CD4-positive, CD25-positive, alpha-beta regulatory T cell (primary cell): Measurements from ENCODE around the gene SLC34A3. TPM values are rescaled to one million over a fixed set of nuclear protein-coding genes. Genes with fewer than 3 reads are reported as not detected.
"Not testable (repeated sequence)": the region's sequence is repeated elsewhere in the genome, so short reads cannot be mapped to it uniquely, and the experiment has no call there.

ENCODE experiments used
- ATAC-seq, 2 donors: fragments of 150-1000 bp; cut with Tn5 transposase; one replicate each; pipeline ENCODE4 v1.10.0; 2021; ENCODE audit warnings: low read depth in 2 of 2, moderate number of reproducible peaks in 2 of 2, moderate library complexity in 1 of 2
- DNase-seq, 3 donors: peaks; one replicate each; pipeline versions ENCODE4 v3.0.0 to v3.0.0-alpha.2; 2012 to 2022; ENCODE audit warnings: mixed read lengths in 1 of 3
- H3K27ac ChIP-seq: one replicate; pipeline ENCODE4 v1.7.0; 2013; ENCODE audit warnings: mild to moderate bottlenecking, low read length; ENCODE audit not compliant: insufficient read depth, poor library complexity, severe bottlenecking
- H3K27me3 ChIP-seq: one replicate; pipeline ENCODE4 v1.7.0; 2013; ENCODE audit warnings: low read length; ENCODE audit not compliant: control insufficient read depth, insufficient read depth
- H3K36me3 ChIP-seq: one replicate; pipeline ENCODE4 v1.7.0; 2013; ENCODE audit warnings: mild to moderate bottlenecking, low read length, moderate library complexity; ENCODE audit not compliant: control insufficient read depth, insufficient read depth
- H3K4me1 ChIP-seq: 2 replicates; pipeline ENCODE4 v1.7.0; 2013; ENCODE audit warnings: mild to moderate bottlenecking, low read length; ENCODE audit not compliant: insufficient read depth, control insufficient read depth, poor library complexity, severe bottlenecking
- H3K4me3 ChIP-seq: one replicate; pipeline ENCODE4 v1.7.0; 2013; ENCODE audit warnings: low read depth, mild to moderate bottlenecking, low read length, moderate library complexity
- H3K9me3 ChIP-seq, 2 experiments: 1 replicate in 1 of 2; 2 replicates in 1 of 2; pipeline ENCODE4 v1.7.0; 2013; ENCODE audit warnings: low read length in 2 of 2, mild to moderate bottlenecking in 1 of 2, moderate library complexity in 1 of 2; ENCODE audit not compliant: control insufficient read depth in 2 of 2
- H3K27ac Mint-ChIP-seq, 3 donors: one replicate each; pipeline ENCODE4 v1.8.0; 2020 to 2022; ENCODE audit warnings: mild to moderate bottlenecking in 3 of 3, mixed read lengths in 3 of 3, moderate library complexity in 2 of 3
- H3K27me3 Mint-ChIP-seq: one replicate; pipeline ENCODE4 v1.8.0; 2022; ENCODE audit warnings: mild to moderate bottlenecking, mixed read lengths
- H3K36me3 Mint-ChIP-seq: one replicate; pipeline ENCODE4 v1.8.0; 2020; ENCODE audit warnings: mixed read lengths
- H3K4me1 Mint-ChIP-seq, 4 donors: one replicate each; pipeline ENCODE4 v1.8.0; 2020 to 2022; ENCODE audit warnings: mixed read lengths in 4 of 4, mild to moderate bottlenecking in 1 of 4
- H3K4me3 Mint-ChIP-seq, 4 donors: one replicate each; pipeline ENCODE4 v1.8.0; 2020 to 2022; ENCODE audit warnings: mild to moderate bottlenecking in 4 of 4, mixed read lengths in 4 of 4, moderate library complexity in 3 of 4
- H3K9me3 Mint-ChIP-seq, 7 donors: one replicate each; pipeline ENCODE4 v1.8.0; 2020 to 2022; ENCODE audit warnings: mixed read lengths in 7 of 7, mild to moderate bottlenecking in 3 of 7, moderate library complexity in 2 of 7
- polyA plus RNA-seq, 4 donors: library from polyadenylated mRNA; unstranded; fragments of 300-500 nt; fragmentation: Illumina TruSeq; gene quantifications; one replicate each; pipeline ENCODE4 v1.2.3, GENCODE V29; 2021
- total RNA-seq: library from RNA; stranded (reverse); gene quantifications from one replicate; pipeline ENCODE4 v1.2.3, GENCODE V29; 2022

SLC34A3 gene
- total and polyA plus RNA-seq, 5 donors from 2014 or later, result not detected

DNA sequence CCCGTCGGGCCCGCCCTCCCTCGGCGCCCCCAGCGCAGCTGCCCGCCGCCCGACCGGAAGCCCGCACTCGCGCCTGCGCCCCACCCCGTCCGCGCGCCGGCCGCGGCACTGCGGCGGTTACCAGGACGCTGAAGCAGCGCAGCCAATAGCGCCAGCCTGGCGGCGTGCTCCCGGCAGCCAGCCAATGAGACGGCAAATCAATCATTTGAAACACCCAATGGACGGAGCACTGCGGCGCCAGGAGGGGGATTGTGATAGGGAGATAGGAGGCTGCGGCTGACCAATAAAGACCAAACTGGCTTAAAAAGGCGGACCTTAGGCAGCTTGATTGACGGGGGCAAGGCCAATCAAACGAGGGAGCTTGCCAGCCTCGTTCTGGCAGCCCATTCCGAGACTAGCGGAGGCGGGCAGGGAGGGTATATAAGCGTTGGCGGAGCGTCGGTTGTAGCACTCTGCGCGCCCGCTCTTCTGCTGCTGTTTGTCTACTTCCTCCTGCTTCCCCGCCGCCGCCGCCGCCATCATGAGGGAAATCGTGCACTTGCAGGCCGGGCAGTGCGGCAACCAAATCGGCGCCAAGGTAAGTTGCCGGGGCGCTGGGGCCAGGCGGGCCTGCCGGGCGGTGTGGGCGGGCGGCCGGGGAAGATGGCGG lies 10.3 kb downstream of the SLC34A3 start, which contains the start of gene TUBB4B:
Gene TUBB4B, plus strand, starts transcription at position 447 of the 649 bp plus-strand sequence. Its CDS starts 74 bp downstream, at position 521.
- Histone ChIP-seq H3K9me3 (no peaks in the 10 kb centered on the region), H3K4me1 (peaks cover 55% of the 10 kb centered on the region), H3K27ac (peak within 1 kb of the TSS; percentile 88), H3K4me3 (peak within 1 kb of the TSS; percentile 62), H3K36me3 (peaks cover 5% of the 10 kb centered on the region), H3K27me3 (no peaks in the 10 kb centered on the region)
- Mint-ChIP-seq H3K9me3 (no peaks in the 10 kb centered on the region), H3K27ac (peak within 1 kb of the TSS; percentile 86 to 94 (median 93)), H3K27me3 (peaks cover 6% of the 10 kb centered on the region), H3K4me3 (peak within 1 kb of the TSS; percentile 92 to 96 (median 94)), H3K36me3 (peaks cover 8% of the 10 kb centered on the region), H3K4me1 (peaks cover 0 to 44% (median 15%) of the 10 kb centered on the region in 4 donors)
- peak; percentile 97 to 100 (median 99) for DNase-seq
- peak; percentile 79 to 80 for ATAC-seq

DNA sequence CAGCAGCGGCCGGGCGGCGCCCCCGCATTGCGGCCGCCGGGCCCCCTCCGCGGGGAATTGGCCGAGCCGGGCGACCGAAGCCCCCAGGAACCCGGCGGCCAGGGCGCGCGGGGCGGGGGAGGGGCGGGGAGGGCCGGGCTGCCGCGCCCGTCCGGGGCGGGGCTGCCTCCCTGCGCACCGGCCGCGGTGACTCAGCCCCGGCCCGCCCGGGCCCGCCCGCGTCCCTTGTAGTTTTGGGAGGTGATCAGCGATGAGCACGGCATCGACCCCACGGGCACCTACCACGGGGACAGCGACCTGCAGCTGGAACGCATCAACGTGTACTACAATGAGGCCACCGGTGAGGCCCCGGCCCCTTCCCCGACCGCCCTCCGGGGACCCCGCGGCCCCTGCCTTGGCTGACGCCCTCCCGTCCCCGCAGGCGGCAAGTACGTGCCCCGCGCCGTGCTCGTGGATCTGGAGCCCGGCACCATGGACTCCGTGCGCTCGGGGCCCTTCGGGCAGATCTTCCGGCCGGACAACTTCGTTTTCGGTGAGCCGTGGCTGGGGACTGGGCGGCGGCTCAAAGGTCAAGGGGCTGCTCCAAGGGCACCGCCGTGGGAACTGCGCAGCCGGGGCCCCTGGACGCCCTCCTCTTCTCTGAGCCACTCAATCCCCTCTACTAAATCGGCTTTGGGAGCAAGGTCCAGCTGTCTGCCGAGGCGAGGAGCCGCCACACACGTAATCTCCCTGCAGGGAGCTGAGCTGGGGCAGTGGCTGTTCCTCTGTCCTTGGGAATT lies 11.0 kb downstream of the SLC34A3 start:
- ATAC-seq (peak; percentile 16 to 17), DNase-seq (peak in 2 of 3 donors; percentile 66 to 73)
- H3K27me3 Mint-ChIP-seq, result peaks cover 6% of the 10 kb centered on the region
- peak overlapping the region; percentile 89 to 96 (median 92) for H3K4me3 Mint-ChIP-seq
- H3K27me3 ChIP-seq, result no peaks in the 10 kb centered on the region
- H3K27ac ChIP-seq, result peak overlapping the region; percentile 72
- no peaks in the 10 kb centered on the region for H3K9me3 ChIP-seq
- peaks cover 8% of the 10 kb centered on the region for H3K36me3 Mint-ChIP-seq
- peak overlapping the region; percentile 62 for H3K4me3 ChIP-seq
- H3K4me1 ChIP-seq, result peaks cover 48% of the 10 kb centered on the region
- peaks cover 5% of the 10 kb centered on the region for H3K36me3 ChIP-seq
- peak overlapping the region in 2 of 3 donors; percentile 86 to 93 for H3K27ac Mint-ChIP-seq
- peaks cover 0 to 42% (median 15%) of the 10 kb centered on the region in 4 donors for H3K4me1 Mint-ChIP-seq
- H3K9me3 Mint-ChIP-seq, result no peaks in the 10 kb centered on the region

DNA sequence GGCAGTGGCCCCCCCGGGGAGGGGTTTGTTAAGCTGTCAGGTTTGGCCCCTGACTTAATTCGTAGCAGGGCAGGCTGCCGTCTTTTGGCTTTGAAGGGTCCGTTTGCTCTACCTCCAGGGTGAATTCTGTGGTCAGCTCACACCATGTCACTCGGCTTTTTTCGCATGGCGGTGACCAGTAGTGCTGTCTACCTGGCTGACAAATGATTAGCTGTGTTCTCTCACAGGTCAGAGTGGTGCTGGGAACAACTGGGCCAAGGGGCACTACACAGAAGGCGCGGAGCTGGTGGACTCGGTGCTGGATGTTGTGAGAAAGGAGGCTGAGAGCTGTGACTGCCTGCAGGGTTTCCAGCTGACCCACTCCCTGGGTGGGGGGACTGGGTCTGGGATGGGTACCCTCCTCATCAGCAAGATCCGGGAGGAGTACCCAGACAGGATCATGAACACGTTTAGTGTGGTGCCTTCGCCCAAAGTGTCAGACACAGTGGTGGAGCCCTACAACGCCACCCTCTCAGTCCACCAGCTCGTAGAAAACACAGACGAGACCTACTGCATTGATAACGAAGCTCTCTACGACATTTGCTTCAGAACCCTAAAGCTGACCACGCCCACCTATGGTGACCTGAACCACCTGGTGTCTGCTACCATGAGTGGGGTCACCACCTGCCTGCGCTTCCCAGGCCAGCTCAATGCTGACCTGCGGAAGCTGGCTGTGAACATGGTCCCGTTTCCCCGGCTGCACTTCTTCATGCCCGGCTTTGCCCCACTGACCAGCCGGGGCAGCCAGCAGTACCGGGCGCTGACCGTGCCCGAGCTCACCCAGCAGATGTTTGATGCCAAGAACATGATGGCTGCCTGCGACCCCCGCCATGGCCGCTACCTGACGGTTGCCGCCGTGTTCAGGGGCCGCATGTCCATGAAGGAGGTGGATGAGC lies 11.8 kb downstream of the SLC34A3 start:
- H3K9me3 Mint-ChIP-seq, result no peaks in the 10 kb centered on the region
- H3K4me1 Mint-ChIP-seq, result peaks cover 0 to 36% (median 15%) of the 10 kb centered on the region in 4 donors
- peaks cover 6% of the 10 kb centered on the region for H3K27me3 Mint-ChIP-seq
- H3K4me3 Mint-ChIP-seq, result peak overlapping the region; percentile 86 to 89 (median 88)
- H3K9me3 ChIP-seq, result no peaks in the 10 kb centered on the region
- peak overlapping the region; percentile 62 for H3K4me3 ChIP-seq
- peaks cover 8% of the 10 kb centered on the region for H3K36me3 Mint-ChIP-seq
- no peak for ATAC-seq
- H3K27ac ChIP-seq, result peak overlapping the region; percentile 72
- H3K4me1 ChIP-seq, result peaks cover 39% of the 10 kb centered on the region
- peaks cover 5% of the 10 kb centered on the region for H3K36me3 ChIP-seq
- H3K27me3 ChIP-seq, result no peaks in the 10 kb centered on the region
- peak overlapping the region; percentile 79 to 83 (median 80) for H3K27ac Mint-ChIP-seq
- DNase-seq, result peak in 1 of 3 donors; percentile 10

DNA sequence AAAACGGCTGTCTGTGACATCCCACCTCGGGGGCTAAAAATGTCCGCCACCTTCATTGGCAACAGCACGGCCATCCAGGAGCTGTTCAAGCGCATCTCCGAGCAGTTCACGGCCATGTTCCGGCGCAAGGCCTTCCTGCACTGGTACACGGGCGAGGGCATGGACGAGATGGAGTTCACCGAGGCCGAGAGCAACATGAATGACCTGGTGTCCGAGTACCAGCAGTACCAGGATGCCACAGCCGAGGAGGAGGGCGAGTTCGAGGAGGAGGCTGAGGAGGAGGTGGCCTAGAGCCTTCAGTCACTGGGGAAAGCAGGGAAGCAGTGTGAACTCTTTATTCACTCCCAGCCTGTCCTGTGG lies 12.5 kb downstream of the SLC34A3 start:
- not testable (repeated sequence) for DNase-seq

DNA sequence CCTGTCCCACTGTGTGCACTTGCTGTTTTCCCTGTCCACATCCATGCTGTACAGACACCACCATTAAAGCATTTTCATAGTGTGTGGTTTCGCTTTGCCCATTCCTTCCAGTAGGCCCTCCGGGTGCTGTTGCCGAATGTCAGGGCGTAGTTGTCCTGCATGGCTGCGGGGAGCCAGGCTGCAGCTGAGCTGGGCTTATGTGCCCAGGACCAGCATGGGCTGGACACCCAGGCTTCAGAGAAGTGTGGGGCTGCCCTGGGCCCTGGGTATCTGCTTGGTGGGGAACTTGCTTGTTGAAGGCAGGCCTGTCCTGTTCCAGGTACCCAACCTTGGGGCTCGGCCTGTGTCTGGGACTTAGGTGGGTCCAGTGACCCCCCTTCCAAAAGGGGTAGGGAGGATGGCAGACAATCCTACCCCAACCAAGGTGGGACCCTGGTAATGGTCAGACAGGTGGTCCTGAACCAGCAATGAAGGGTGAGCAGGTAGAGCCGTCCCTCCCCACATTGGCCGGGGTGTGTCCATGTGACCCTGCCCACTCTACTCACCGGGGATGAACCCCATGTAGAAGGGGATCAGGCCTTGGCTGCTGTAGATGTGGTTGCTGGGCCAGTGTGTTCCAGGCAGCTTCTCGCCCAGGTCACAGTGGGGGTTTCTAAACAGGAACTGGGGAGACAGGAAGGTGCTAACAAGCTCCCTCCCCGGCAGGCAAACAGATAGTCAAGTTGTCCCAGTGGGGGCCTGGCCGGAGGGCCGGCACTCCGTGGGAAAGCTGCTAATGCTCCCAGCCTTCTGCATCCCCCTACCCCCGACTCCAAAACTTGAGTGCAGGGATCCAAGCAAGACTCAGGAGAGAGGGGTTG lies 13.2 kb downstream of the SLC34A3 start:
- peaks cover 5% of the 10 kb centered on the region for H3K36me3 ChIP-seq
- no peaks in the 10 kb centered on the region for H3K27me3 ChIP-seq
- no peaks in the 10 kb centered on the region for H3K9me3 ChIP-seq
- Mint-ChIP-seq H3K4me3 (peak overlapping the region; percentile 43 to 71 (median 51)), H3K4me1 (peaks cover 0 to 31% (median 15%) of the 10 kb centered on the region in 4 donors), H3K27ac (peak overlapping the region in 1 of 3 donors; percentile 38), H3K9me3 (no peaks in the 10 kb centered on the region), H3K36me3 (peaks cover 8% of the 10 kb centered on the region), H3K27me3 (peaks cover 6% of the 10 kb centered on the region)
- no peak for ATAC-seq
- H3K27ac ChIP-seq, result no peak overlapping the region
- H3K4me1 ChIP-seq, result peaks cover 31% of the 10 kb centered on the region
- no peak for DNase-seq
- H3K4me3 ChIP-seq, result no peak overlapping the region

More for the DNA sequence above, 12.5 kb downstream of the SLC34A3 start:
- ATAC-seq, H3K27me3 Mint-ChIP-seq, H3K9me3 ChIP-seq, H3K27ac Mint-ChIP-seq, H3K36me3 ChIP-seq, H3K4me3 ChIP-seq, H3K9me3 Mint-ChIP-seq, H3K36me3 Mint-ChIP-seq, H3K27me3 ChIP-seq, H3K27ac ChIP-seq: not testable (repeated sequence)
- peaks cover 0 to 34% (median 15%) of the 10 kb centered on the region in 4 donors for H3K4me1 Mint-ChIP-seq
- H3K4me3 Mint-ChIP-seq, result peak overlapping the region; percentile 28 to 88 (median 64)
- H3K4me1 ChIP-seq, result peaks cover 37% of the 10 kb centered on the region

DNA sequence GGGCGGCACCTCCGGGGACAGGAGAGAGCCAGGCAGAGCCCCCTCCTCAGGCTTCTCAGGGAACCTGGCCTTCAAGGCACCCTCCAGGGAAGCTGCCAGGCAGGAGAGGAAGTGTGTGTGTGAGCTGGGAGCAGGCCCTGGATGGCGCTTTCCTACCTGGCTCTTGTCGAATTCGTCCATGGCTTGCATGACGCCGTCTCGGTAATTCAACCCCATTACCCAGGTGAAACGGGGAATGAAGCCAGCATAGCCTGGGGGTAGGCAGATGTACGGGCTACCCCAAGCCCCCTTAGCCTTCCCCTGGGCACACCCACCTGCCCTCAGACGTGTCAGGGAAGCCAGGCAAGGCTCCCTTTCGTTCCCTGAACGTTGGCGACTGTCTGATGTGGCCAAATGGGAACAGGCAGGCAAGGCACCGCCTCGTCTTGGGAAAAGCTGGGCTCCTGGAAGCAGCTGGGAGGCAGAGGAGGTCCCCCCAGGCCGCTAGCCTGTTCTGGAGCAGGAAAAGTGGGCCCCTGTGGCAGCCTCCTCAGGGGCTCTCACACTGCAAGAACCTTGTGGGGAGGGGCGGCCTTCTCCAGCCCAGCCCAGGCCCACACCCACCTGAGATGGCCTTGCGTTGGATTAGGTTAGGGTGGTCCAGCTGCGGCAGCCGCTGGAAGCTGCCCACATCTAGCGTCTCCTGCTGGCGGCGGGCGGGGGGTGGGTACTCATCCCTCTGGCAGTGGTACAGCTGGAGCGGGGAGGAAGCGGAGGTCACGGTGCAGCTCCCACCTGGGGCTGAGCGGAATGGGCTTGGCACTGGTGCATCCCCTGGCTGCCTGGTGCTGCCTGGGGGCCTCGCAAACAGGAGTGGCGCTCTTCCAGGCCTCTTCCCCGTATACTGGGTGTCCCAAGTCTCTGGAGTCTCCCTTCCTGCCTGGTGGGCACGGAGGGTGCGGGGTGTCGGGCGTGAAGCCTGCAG lies 14.1 kb downstream of the SLC34A3 start:
- Histone ChIP-seq H3K27me3 (no peaks in the 10 kb centered on the region), H3K36me3 (peaks cover 5% of the 10 kb centered on the region), H3K4me1 (peaks cover 23% of the 10 kb centered on the region), H3K9me3 (no peaks in the 10 kb centered on the region), H3K4me3 (no peak overlapping the region), H3K27ac (no peak overlapping the region)
- Mint-ChIP-seq H3K9me3 (no peaks in the 10 kb centered on the region), H3K4me1 (peaks cover 0 to 24% (median 13%) of the 10 kb centered on the region in 4 donors), H3K27ac (peak overlapping the region in 1 of 3 donors; percentile 32), H3K27me3 (peaks cover 6% of the 10 kb centered on the region), H3K4me3 (peak overlapping the region in 2 of 4 donors; percentile 15 to 41), H3K36me3 (peaks cover 8% of the 10 kb centered on the region)
- no peak for ATAC-seq
- no peak for DNase-seq
